Left forelimb (tissue), 1 donor: ENCODE data around the gene RPS6KC1.
"Not testable (repeated sequence)": the region's sequence is repeated elsewhere in the genome, so short reads cannot be mapped to it uniquely, and the experiment has no call there.

ENCODE experiments used
- DNase-seq: peaks from one replicate; pipeline ENCODE4 v3.0.0-alpha.2; 2018; ENCODE audit warnings: low spot score

Gene RPS6KC1

GRCh38 chr1:213160442-213160841 lies 109.4 kb downstream of the RPS6KC1 start:
- not testable (repeated sequence) for DNase-seq

- DNase-seq, result no peak
These were observed 111.3 kb downstream of the RPS6KC1 start for GRCh38 chr1:213162338-213162737.

GRCh38 chr1:213162862-213163261 lies 111.8 kb downstream of the RPS6KC1 start:
- no peak for DNase-seq

- DNase-seq, result no peak
These were observed 112.3 kb downstream of the RPS6KC1 start for GRCh38 chr1:213163278-213163711.

- DNase-seq, result no peak
These were observed 113.5 kb downstream of the RPS6KC1 start for GRCh38 chr1:213164561-213164960.

GRCh38 chr1:213166852-213167251 lies 115.8 kb downstream of the RPS6KC1 start:
- DNase-seq, result no peak

GRCh38 chr1:213171711-213172110 lies 120.7 kb downstream of the RPS6KC1 start:
- DNase-seq, result no peak

GRCh38 chr1:213176341-213176740 lies 125.3 kb downstream of the RPS6KC1 start:
- no peak for DNase-seq

GRCh38 chr1:213179784-213180183 lies 128.7 kb downstream of the RPS6KC1 start:
- DNase-seq, result no peak

- no peak for DNase-seq
These were observed 129.8 kb downstream of the RPS6KC1 start for GRCh38 chr1:213180833-213181232.

GRCh38 chr1:213183036-213183672 lies 132.1 kb downstream of the RPS6KC1 start:
- DNase-seq, result no peak

GRCh38 chr1:213186168-213186567 lies 135.1 kb downstream of the RPS6KC1 start:
- DNase-seq, result no peak

GRCh38 chr1:213192026-213192425 lies 141.0 kb downstream of the RPS6KC1 start:
- DNase-seq, result no peak

- no peak for DNase-seq
These were observed 143.3 kb downstream of the RPS6KC1 start for GRCh38 chr1:213194383-213194782.

- no peak for DNase-seq
These were observed 143.8 kb downstream of the RPS6KC1 start for GRCh38 chr1:213194855-213195254.

GRCh38 chr1:213196328-213197054 lies 145.4 kb downstream of the RPS6KC1 start:
- DNase-seq, result not testable (repeated sequence)

- DNase-seq, result no peak
These were observed 149.6 kb downstream of the RPS6KC1 start for GRCh38 chr1:213200630-213201029.

GRCh38 chr1:213201380-213202155 lies 150.5 kb downstream of the RPS6KC1 start:
- no peak for DNase-seq

GRCh38 chr1:213211201-213211600 lies 160.2 kb downstream of the RPS6KC1 start:
- no peak for DNase-seq

GRCh38 chr1:213219076-213219475 lies 168.0 kb downstream of the RPS6KC1 start:
- DNase-seq, result not testable (repeated sequence)

- no peak for DNase-seq
These were observed 170.2 kb downstream of the RPS6KC1 start for GRCh38 chr1:213221209-213221608.

GRCh38 chr1:213227458-213227857 lies 176.4 kb downstream of the RPS6KC1 start:
- DNase-seq, result no peak

- no peak for DNase-seq
These were observed 180.8 kb downstream of the RPS6KC1 start for GRCh38 chr1:213231795-213232231.
